GM23338 (cell line): Measurements from ENCODE around the gene MTAP. TPM values are rescaled to one million over a fixed set of nuclear protein-coding genes. Genes with fewer than 3 reads are reported as not detected.

ENCODE experiments used
- ATAC-seq: fragments of 200-7000 bp; cut with Tn5 transposase; 3 replicates; pipeline ENCODE4 v1.9.1; 2020
- DNase-seq: peaks from one replicate; pipeline ENCODE4 v3.0.0-alpha.2; 2015; ENCODE audit warnings: low spot score
- H2AFZ ChIP-seq: fragments of 200-600 bp; sonication (generic); 2 replicates; pipeline ENCODE4 v1.8.0; 2016; ENCODE audit warnings: antibody characterized with exemption, mild to moderate bottlenecking, moderate library complexity
- H3F3A ChIP-seq: fragments of 200-600 bp; sonication (generic); replicated peaks from 2 replicates; pipeline ENCODE4 v1.8.0; 2017; ENCODE audit warnings: antibody characterized with exemption, mixed run types, low read depth
- H3K27ac ChIP-seq: fragments of 200-600 bp; sonication (generic); 2 replicates; pipeline ENCODE4 v1.6.1; 2016; ENCODE audit warnings: low read depth
- H3K27me3 ChIP-seq: fragments of 200-600 bp; sonication (generic); 2 replicates; pipeline ENCODE4 v1.8.0; 2016; ENCODE audit warnings: mild to moderate bottlenecking, mixed run types, moderate library complexity; ENCODE audit not compliant: insufficient read depth
- H3K36me3 ChIP-seq: fragments of 200-600 bp; sonication (generic); 2 replicates; pipeline ENCODE4 v1.8.0; 2016; ENCODE audit warnings: mild to moderate bottlenecking; ENCODE audit not compliant: insufficient read depth
- H3K4me1 ChIP-seq: fragments of 200-600 bp; sonication (generic); 2 replicates; pipeline ENCODE4 v1.8.0; 2016; ENCODE audit warnings: mild to moderate bottlenecking, moderate library complexity; ENCODE audit not compliant: insufficient read depth
- H3K4me2 ChIP-seq: fragments of 200-600 bp; sonication (generic); 2 replicates; pipeline ENCODE4 v1.7.1; 2017; ENCODE audit warnings: mixed run types
- H3K4me3 ChIP-seq: fragments of 200-600 bp; sonication (generic); 2 replicates; pipeline ENCODE4 v1.6.1; 2016; ENCODE audit warnings: mixed run types
- H3K79me2 ChIP-seq: fragments of 200-600 bp; sonication (generic); replicated peaks from 2 replicates; pipeline ENCODE4 v1.8.0; 2017; ENCODE audit warnings: mild to moderate bottlenecking; ENCODE audit not compliant: insufficient read depth
- H3K9me2 ChIP-seq: fragments of 200-600 bp; sonication (generic); 2 replicates; pipeline ENCODE4 v1.8.0; 2017; ENCODE audit not compliant: insufficient read depth
- H4K20me1 ChIP-seq: fragments of 200-600 bp; sonication (generic); replicated peaks from 2 replicates; pipeline ENCODE4 v1.8.0; 2017; ENCODE audit warnings: mild to moderate bottlenecking; ENCODE audit not compliant: insufficient read depth
- H3K27ac Mint-ChIP-seq: 2 replicates; pipeline ENCODE4 v1.8.0; 2020; ENCODE audit warnings: inconsistent platforms, mild to moderate bottlenecking, moderate library complexity, mixed read lengths
- H3K27me3 Mint-ChIP-seq: 3 replicates; pipeline ENCODE4 v1.8.0; 2022; ENCODE audit warnings: low read depth, mild to moderate bottlenecking, moderate library complexity, mixed read lengths, inconsistent platforms; ENCODE audit not compliant: insufficient read depth, poor library complexity
- H3K36me3 Mint-ChIP-seq: 3 replicates; pipeline ENCODE4 v1.8.0; 2021; ENCODE audit warnings: low read depth, mild to moderate bottlenecking, inconsistent platforms, moderate library complexity, mixed read lengths
- H3K4me1 Mint-ChIP-seq: 3 replicates; pipeline ENCODE4 v1.8.0; 2020; ENCODE audit warnings: mild to moderate bottlenecking, inconsistent platforms, mixed read lengths
- H3K4me3 Mint-ChIP-seq: 3 replicates; pipeline ENCODE4 v1.8.0; 2021; ENCODE audit warnings: moderate library complexity, mild to moderate bottlenecking, inconsistent platforms, mixed read lengths
- H3K9me3 Mint-ChIP-seq: 3 replicates; pipeline ENCODE4 v1.8.0; 2020; ENCODE audit warnings: moderate library complexity, mild to moderate bottlenecking, inconsistent platforms, mixed read lengths
- polyA plus RNA-seq: library from polyadenylated mRNA; unstranded; fragments of >200 nt; fragmentation: Nextera tagmentation; extraction: Ambion mirVana; gene quantifications from 2 replicates; pipeline ENCODE4 v1.2.1, GENCODE V29; 2016
- total RNA-seq: library from RNA; depleted of rRNA; stranded (reverse); fragments of >200 nt; shearing (Covaris generic); gene quantifications from 2 replicates; pipeline ENCODE4 v1.2.3, GENCODE V29; 2014
- TF ChIP-seq, protein P1 (sequence below): fragments of 250-450 bp; sonication (Bioruptor Pico); IDR thresholded peaks from 2 replicates; pipeline ENCODE4 v1.5.0; 2020; ENCODE audit warnings: mild to moderate bottlenecking, moderate library complexity
- TF ChIP-seq, protein P2 (sequence below), 2 experiments: fragments of 200-600 bp in 1 of 2; sonication (generic) in 1 of 2; conservative IDR thresholded peaks; 2 replicates each; pipeline versions ENCODE4 v1.5.1 to v1.6.1; 2016 to 2017; ENCODE audit warnings: antibody characterized with exemption in 2 of 2, low read depth in 2 of 2, mild to moderate bottlenecking in 2 of 2, moderate library complexity in 1 of 2

Gene MTAP
- total and polyA plus RNA-seq, 2 experiments from 2014 or later: 61.8 to 70.0 TPM

DNA sequence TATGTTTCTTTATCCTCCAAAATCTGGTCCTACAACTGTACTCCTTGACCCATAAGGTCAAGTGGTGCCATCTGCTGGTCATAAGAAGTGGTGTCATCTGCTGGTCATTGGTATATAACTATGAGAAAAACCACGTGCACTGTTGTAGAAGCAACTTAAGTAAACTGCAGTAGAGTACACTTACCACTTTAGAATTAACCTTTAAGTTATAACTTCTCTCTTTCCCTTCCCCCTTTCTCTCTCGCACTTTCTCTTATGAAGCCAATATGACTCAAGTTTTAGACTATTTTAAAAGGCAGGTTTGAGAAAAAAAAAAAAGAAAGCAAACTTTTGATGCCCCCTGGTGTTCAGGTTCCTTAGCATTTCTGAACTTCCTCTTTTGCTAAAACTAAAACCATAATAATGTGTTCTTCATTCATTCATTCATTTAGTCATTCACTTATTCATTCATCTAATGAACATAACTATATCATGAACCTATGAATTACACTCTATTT is 12.8 kb upstream of the MTAP start:
- H3K4me3 Mint-ChIP-seq: peak overlapping the region; percentile 44
- ATAC-seq: peak; percentile 90
- DNase-seq: peak; percentile 87

More for the DNA sequence above, 12.8 kb upstream of the MTAP start:
- no peaks in the 10 kb centered on the region for H3K79me2 ChIP-seq
- H3K36me3 Mint-ChIP-seq: no peaks in the 10 kb centered on the region
- no peaks in the 10 kb centered on the region for H3F3A ChIP-seq
- no peaks in the 10 kb centered on the region; the same call in 1 of the 2 replicates for H4K20me1 ChIP-seq
- no peaks in the 10 kb centered on the region for H3K9me3 Mint-ChIP-seq
- no peaks in the 10 kb centered on the region for H3K9me2 ChIP-seq
- H3K4me1 Mint-ChIP-seq: no peaks in the 10 kb centered on the region
- no peak overlapping the region for H3K27ac ChIP-seq
- H3K27me3 Mint-ChIP-seq: peaks cover 4% of the 10 kb centered on the region
- 0 out of 2 replicates have a peak overlapping the region, but pooled peaks have one; percentile 6 for H3K4me3 ChIP-seq
- H3K4me2 ChIP-seq: peak overlapping the region; percentile 57
- H2AFZ ChIP-seq: no peak overlapping the region
- no peak overlapping the region for H3K27ac Mint-ChIP-seq
- H3K36me3 ChIP-seq: no peaks in the 10 kb centered on the region
- H3K27me3 ChIP-seq: peaks cover 18% of the 10 kb centered on the region; the same call in 1 of the 2 replicates
- TF ChIP-seq, protein P1, sequence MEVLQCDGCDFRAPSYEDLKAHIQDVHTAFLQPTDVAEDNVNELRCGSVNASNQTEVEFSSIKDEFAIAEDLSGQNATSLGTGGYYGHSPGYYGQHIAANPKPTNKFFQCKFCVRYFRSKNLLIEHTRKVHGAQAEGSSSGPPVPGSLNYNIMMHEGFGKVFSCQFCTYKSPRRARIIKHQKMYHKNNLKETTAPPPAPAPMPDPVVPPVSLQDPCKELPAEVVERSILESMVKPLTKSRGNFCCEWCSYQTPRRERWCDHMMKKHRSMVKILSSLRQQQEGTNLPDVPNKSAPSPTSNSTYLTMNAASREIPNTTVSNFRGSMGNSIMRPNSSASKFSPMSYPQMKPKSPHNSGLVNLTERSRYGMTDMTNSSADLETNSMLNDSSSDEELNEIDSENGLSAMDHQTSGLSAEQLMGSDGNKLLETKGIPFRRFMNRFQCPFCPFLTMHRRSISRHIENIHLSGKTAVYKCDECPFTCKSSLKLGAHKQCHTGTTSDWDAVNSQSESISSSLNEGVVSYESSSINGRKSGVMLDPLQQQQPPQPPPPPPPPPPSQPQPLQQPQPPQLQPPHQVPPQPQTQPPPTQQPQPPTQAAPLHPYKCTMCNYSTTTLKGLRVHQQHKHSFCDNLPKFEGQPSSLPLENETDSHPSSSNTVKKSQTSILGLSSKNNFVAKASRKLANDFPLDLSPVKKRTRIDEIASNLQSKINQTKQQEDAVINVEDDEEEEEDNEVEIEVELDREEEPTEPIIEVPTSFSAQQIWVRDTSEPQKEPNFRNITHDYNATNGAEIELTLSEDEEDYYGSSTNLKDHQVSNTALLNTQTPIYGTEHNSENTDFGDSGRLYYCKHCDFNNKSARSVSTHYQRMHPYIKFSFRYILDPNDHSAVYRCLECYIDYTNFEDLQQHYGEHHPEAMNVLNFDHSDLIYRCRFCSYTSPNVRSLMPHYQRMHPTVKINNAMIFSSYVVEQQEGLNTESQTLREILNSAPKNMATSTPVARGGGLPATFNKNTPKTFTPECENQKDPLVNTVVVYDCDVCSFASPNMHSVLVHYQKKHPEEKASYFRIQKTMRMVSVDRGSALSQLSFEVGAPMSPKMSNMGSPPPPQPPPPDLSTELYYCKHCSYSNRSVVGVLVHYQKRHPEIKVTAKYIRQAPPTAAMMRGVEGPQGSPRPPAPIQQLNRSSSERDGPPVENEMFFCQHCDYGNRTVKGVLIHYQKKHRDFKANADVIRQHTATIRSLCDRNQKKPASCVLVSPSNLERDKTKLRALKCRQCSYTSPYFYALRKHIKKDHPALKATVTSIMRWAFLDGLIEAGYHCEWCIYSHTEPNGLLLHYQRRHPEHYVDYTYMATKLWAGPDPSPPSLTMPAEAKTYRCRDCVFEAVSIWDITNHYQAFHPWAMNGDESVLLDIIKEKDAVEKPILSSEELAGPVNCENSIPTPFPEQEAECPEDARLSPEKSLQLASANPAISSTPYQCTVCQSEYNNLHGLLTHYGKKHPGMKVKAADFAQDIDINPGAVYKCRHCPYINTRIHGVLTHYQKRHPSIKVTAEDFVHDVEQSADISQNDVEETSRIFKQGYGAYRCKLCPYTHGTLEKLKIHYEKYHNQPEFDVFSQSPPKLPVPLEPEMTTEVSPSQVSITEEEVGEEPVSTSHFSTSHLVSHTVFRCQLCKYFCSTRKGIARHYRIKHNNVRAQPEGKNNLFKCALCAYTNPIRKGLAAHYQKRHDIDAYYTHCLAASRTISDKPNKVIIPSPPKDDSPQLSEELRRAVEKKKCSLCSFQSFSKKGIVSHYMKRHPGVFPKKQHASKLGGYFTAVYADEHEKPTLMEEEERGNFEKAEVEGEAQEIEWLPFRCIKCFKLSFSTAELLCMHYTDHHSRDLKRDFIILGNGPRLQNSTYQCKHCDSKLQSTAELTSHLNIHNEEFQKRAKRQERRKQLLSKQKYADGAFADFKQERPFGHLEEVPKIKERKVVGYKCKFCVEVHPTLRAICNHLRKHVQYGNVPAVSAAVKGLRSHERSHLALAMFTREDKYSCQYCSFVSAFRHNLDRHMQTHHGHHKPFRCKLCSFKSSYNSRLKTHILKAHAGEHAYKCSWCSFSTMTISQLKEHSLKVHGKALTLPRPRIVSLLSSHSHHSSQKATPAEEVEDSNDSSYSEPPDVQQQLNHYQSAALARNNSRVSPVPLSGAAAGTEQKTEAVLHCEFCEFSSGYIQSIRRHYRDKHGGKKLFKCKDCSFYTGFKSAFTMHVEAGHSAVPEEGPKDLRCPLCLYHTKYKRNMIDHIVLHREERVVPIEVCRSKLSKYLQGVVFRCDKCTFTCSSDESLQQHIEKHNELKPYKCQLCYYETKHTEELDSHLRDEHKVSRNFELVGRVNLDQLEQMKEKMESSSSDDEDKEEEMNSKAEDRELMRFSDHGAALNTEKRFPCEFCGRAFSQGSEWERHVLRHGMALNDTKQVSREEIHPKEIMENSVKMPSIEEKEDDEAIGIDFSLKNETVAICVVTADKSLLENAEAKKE: no peak
- TF ChIP-seq, protein P2, sequence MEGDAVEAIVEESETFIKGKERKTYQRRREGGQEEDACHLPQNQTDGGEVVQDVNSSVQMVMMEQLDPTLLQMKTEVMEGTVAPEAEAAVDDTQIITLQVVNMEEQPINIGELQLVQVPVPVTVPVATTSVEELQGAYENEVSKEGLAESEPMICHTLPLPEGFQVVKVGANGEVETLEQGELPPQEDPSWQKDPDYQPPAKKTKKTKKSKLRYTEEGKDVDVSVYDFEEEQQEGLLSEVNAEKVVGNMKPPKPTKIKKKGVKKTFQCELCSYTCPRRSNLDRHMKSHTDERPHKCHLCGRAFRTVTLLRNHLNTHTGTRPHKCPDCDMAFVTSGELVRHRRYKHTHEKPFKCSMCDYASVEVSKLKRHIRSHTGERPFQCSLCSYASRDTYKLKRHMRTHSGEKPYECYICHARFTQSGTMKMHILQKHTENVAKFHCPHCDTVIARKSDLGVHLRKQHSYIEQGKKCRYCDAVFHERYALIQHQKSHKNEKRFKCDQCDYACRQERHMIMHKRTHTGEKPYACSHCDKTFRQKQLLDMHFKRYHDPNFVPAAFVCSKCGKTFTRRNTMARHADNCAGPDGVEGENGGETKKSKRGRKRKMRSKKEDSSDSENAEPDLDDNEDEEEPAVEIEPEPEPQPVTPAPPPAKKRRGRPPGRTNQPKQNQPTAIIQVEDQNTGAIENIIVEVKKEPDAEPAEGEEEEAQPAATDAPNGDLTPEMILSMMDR (conservative IDR thresholded peaks at IDR 0.05; ENCODE audit: low read depth in 2 of 2): peak; percentile 89 to 94
- H3K4me1 ChIP-seq: no peaks in the 10 kb centered on the region
